NT2/D1 (cell line): ENCODE data around the gene PANX2.

Experiments used
- SUZ12 ChIP-seq: IDR thresholded peaks from 2 replicates; pipeline ENCODE4 v1.6.1; 2011; ENCODE audit not compliant: insufficient read length, insufficient read depth; ENCODE audit errors: extremely low read depth
- YY1 ChIP-seq: IDR thresholded peaks from 2 replicates; pipeline ENCODE4 v1.6.1; 2011; ENCODE audit not compliant: insufficient read length, insufficient read depth
- ZNF274 ChIP-seq: IDR thresholded peaks from 2 replicates; pipeline ENCODE4 v1.6.1; 2011; ENCODE audit warnings: mild to moderate bottlenecking, low read depth, low read length

- TF ChIP-seq YY1 (no peak), SUZ12 (no peak), ZNF274 (no peak)
Measured at GRCh38 chr22:50208939-50209892, 38.7 kb downstream of the PANX2 start.
